ENCODE results near the gene WNT5A.

WNT5A gene

DNA sequence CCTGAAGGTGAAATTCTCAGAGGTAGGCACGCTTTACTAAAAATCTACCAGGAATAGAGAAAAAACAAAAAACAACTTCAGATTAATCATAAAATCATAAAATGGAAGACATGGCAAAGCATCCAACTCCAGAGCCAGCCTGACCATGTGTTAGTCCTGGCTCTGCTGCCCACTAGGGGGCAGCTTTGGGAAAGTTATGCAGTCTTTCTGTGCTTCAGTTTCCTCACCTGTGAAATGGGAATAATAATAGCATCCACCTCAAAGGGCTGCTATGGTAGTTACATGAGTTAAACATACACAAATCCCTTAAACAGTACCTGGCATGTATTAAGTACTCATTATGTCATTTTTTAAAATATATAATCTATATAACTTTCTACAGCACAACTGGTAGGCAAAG lies 52.3 kb downstream of the WNT5A start:
- TF ChIP-seq, protein P1, sequence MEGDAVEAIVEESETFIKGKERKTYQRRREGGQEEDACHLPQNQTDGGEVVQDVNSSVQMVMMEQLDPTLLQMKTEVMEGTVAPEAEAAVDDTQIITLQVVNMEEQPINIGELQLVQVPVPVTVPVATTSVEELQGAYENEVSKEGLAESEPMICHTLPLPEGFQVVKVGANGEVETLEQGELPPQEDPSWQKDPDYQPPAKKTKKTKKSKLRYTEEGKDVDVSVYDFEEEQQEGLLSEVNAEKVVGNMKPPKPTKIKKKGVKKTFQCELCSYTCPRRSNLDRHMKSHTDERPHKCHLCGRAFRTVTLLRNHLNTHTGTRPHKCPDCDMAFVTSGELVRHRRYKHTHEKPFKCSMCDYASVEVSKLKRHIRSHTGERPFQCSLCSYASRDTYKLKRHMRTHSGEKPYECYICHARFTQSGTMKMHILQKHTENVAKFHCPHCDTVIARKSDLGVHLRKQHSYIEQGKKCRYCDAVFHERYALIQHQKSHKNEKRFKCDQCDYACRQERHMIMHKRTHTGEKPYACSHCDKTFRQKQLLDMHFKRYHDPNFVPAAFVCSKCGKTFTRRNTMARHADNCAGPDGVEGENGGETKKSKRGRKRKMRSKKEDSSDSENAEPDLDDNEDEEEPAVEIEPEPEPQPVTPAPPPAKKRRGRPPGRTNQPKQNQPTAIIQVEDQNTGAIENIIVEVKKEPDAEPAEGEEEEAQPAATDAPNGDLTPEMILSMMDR (IDR thresholded peaks at IDR 0.05; ENCODE audit: low read depth, low read length) = peak; percentile 37
- H3K4me1 ChIP-seq = no peaks in the 10 kb centered on the region
- no peaks in the 10 kb centered on the region for H3K36me3 ChIP-seq
- no peaks in the 10 kb centered on the region for H3K9me3 ChIP-seq
- no peak overlapping the region for H3K4me3 ChIP-seq (ENCODE audit: low read depth, low read length)
- DNase-seq = no peak
- no peaks in the 10 kb centered on the region for H3K27me3 ChIP-seq

DNA sequence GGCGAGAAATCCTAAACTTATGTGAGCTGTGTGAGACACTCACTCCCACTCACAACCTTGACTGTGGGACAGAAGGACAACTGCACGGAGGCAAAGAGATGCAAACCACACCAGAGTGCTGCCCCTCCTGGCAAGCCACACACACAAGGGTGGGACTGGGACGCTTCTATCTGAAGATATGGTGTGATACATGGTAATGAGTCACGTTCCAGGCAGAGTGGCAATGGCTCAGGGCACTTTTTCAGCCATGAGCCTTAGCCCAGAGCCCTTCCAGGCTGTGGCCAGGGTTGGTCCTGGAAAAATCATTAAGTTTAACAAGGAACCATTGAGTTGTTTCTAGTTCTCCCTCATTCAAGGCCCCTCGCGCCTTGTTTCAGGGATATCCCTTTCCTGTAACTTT lies 56.1 kb downstream of the WNT5A start:
- Histone ChIP-seq H3K27me3 (no peaks in the 10 kb centered on the region), H3K9me3 (no peaks in the 10 kb centered on the region), H3K36me3 (no peaks in the 10 kb centered on the region), H3K4me1 (no peaks in the 10 kb centered on the region), H3K4me3 (ENCODE audit: low read depth, low read length) (no peak overlapping the region)
- TF ChIP-seq, protein P1 (IDR thresholded peaks at IDR 0.05; ENCODE audit: low read depth, low read length) = no peak
- no peak for DNase-seq

DNA sequence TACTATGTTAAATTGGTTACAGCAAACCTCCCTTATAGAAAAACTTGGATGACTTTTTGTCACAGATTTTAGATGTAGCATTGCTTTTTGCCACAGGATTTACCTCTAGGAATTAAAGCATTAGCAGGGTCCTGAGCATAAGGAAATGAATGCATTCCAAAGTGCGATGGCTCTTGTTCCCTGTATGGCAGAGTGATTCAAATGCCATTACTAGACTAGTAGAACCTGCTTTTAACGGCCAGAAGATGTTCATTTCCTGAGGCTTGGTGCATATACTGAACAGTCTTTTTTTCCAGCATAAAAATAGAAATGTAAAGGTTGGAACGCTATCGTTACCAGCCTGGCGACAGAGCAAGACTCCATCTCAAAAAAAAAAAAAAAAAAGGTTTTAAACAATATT lies 59.4 kb downstream of the WNT5A start:
- Histone ChIP-seq H3K4me3 (ENCODE audit: low read depth, low read length) (no peak overlapping the region), H3K27me3 (no peaks in the 10 kb centered on the region), H3K9me3 (no peaks in the 10 kb centered on the region), H3K36me3 (no peaks in the 10 kb centered on the region), H3K4me1 (no peaks in the 10 kb centered on the region)
- TF ChIP-seq, protein P1 (IDR thresholded peaks at IDR 0.05; ENCODE audit: low read depth, low read length) = no peak
- DNase-seq = no peak

DNA sequence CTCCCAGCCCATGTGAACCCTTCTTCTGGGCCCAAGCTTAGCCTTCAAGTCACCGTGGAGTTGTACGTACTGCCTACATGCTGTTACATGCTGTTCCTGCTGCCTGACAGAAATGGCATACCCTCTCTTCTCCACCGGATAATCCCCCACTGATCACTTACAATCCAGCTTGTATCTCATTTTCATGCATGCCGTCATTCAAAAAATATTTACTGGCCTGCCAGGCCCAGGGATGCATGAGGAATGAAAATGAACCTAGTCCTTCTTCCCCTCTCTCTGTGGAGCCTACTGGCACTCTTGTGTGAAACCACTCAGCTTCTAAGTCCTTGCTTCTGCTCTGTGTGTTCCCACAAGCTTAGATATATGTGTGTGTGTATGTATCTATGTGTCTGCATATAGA lies 60.6 kb downstream of the WNT5A start:
- Histone ChIP-seq H3K9me3 (no peaks in the 10 kb centered on the region), H3K4me1 (no peaks in the 10 kb centered on the region), H3K27me3 (no peaks in the 10 kb centered on the region), H3K4me3 (ENCODE audit: low read depth, low read length) (no peak overlapping the region), H3K36me3 (no peaks in the 10 kb centered on the region)
- DNase-seq = no peak
- TF ChIP-seq, protein P1 (IDR thresholded peaks at IDR 0.05; ENCODE audit: low read depth, low read length) = no peak

DNA sequence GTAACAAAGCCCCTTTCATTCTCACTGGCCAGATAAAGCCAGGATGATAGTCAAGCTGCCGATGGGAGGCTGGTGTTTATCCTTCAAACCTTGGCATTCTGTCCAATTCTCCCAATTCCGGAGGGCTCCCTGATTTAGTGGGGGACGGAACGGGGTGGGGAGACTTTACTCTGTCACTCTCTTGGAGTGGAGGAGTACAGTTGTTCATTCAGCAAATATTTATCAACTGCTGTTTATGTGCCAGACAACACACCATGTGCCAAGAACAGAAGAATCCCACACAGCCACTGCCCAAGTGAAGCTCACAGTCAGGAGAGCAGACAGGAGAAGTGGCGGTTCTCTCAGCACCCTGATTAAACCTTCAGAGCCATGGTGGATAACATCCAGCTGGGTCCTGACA lies 63.3 kb downstream of the WNT5A start:
- Histone ChIP-seq H3K36me3 (no peaks in the 10 kb centered on the region), H3K9me3 (no peaks in the 10 kb centered on the region), H3K4me3 (ENCODE audit: low read depth, low read length) (no peak overlapping the region), H3K27me3 (no peaks in the 10 kb centered on the region), H3K4me1 (no peaks in the 10 kb centered on the region)
- TF ChIP-seq, protein P1 (IDR thresholded peaks at IDR 0.05; ENCODE audit: low read depth, low read length) = no peak
- DNase-seq = no peak

DNA sequence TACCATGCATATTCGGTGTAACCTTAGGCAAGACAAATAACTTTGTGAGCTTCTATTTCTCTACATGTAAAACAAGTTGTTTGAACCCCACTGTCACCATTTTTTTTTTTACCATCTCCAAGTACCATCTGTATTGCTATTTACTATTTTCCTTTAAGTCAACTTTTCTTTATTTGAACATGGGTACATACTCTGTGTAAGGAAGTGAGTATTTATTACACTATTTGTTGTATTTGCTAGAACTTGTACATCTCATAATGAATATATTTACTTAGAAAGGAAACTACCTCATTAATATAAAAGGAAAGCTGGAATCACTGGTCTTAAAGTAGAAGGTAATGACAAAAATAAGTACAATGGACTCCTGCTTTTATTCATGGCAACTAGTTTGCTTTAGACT lies 69.9 kb downstream of the WNT5A start:
- DNase-seq = no peak
- Histone ChIP-seq H3K36me3 (no peaks in the 10 kb centered on the region), H3K9me3 (no peaks in the 10 kb centered on the region), H3K27me3 (no peaks in the 10 kb centered on the region), H3K4me1 (no peaks in the 10 kb centered on the region), H3K4me3 (ENCODE audit: low read depth, low read length) (no peak overlapping the region)
- TF ChIP-seq, protein P1 (IDR thresholded peaks at IDR 0.05; ENCODE audit: low read depth, low read length) = no peak

Data from BE2C (cell line).